ENCODE measurements around the gene SNAPC2. TPM values are rescaled to one million over a fixed set of nuclear protein-coding genes. Genes with fewer than 3 reads are reported as not detected.

SNAPC2 gene
- total and polyA plus RNA-seq, 5 donors from 2014 or later: 12.1 to 22.1 (median 17.2) TPM

DNA sequence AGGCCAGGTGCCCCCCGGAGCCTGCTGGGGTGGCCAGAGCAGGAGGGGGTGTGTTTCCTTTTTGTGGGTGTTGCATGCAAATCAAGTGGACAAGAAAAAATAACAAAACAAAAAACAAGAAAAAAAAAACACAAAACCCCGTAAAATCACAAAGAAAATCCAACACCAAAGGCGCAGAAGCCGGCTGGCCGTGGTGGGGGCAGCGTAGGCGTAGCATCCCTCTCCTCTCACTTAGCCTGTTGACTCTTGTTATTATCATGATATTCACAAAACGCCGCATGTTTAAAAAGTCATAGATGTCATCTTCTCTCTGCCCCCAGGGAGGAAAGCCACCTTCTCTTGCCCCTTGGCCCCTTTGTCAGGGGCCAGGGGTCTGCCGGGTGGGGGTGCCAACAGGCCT is 6.5 kb upstream of the SNAPC2 start:
- no peak overlapping the region for H3K4me3 Mint-ChIP-seq
- Histone ChIP-seq H3K36me3 (ENCODE audit: control insufficient read depth, insufficient read depth, low read length) (peaks cover 19% of the 10 kb centered on the region), H3K9me3 (ENCODE audit: control insufficient read depth in 2 of 2, low read length in 2 of 2) (no peaks in the 10 kb centered on the region), H3K4me1 (ENCODE audit: control insufficient read depth, insufficient read depth, low read length, poor library complexity, severe bottlenecking) (peaks cover 25% of the 10 kb centered on the region), H3K4me3 (ENCODE audit: low read depth, low read length) (no peak overlapping the region), H3K27me3 (ENCODE audit: control insufficient read depth, insufficient read depth, low read length) (peaks cover 11% of the 10 kb centered on the region), H3K27ac (ENCODE audit: insufficient read depth, low read length, poor library complexity, severe bottlenecking) (no peak overlapping the region)
- H3K9me3 Mint-ChIP-seq: no peaks in the 10 kb centered on the region
- H3K27me3 Mint-ChIP-seq: peaks cover 33% of the 10 kb centered on the region
- ATAC-seq (ENCODE audit: low read depth in 2 of 2): no peak
- no peak overlapping the region for H3K27ac Mint-ChIP-seq
- H3K36me3 Mint-ChIP-seq: peaks cover 14% of the 10 kb centered on the region
- no peak for DNase-seq
- peaks cover 0 to 26% (median 4%) of the 10 kb centered on the region in 4 donors for H3K4me1 Mint-ChIP-seq

DNA sequence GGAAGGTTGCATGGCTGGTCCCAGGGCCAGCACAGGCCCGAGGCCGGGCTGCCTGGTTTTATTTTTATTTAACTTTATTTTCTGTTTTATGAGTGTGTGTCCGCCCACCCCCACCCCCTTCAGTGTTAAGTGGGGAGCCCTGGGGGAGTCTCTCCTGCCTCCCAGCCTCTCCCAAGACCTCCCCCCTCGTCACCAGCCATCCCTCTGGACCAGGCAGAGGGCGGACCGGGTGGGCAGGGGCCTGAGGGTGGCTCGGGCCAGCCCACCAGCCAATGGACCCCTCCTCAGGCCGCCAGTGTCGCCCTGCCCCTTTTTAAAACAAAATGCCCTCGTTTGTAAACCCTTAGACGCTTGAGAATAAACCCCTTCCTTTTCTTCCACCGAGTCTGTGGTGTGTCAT is 6.0 kb upstream of the SNAPC2 start:
- no peak overlapping the region for H3K27ac Mint-ChIP-seq
- no peak for DNase-seq

DNA sequence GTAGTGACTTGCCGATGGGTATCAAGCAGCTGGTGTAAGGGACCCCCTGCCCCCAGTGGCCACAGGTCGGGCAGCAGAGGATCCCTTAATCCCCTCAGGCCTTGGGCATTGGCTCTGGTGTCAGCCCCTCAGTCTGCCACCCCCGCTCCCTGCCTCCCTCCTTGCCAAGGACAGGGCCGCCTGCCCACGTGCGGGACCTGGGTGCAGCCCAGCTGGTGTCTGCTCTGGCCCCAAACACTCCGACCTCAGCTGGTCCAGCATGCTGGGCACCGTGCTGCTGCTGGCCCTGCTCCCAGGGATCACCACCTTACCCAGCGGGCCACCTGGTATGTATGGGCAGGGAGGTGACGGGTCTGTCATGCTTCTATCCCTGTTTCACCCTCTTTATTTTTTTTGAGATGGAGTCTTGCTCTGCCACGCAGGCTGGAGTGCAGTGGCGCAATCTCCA is 5.5 kb upstream of the SNAPC2 start, which contains the start of gene TGFBR3L:
TGFBR3L (plus strand) TSS at position 233 of the 448 bp plus-strand sequence.
- ATAC-seq (ENCODE audit: low read depth in 2 of 2) (no peak), DNase-seq (no peak)
- H3K4me3 Mint-ChIP-seq: peak within 1 kb of the TSS; percentile 55 to 83 (median 65)
- H3K36me3 ChIP-seq (ENCODE audit: control insufficient read depth, insufficient read depth, low read length): peaks cover 19% of the 10 kb centered on the region
- peaks cover 36% of the 10 kb centered on the region for H3K27me3 Mint-ChIP-seq
- no peak within 1 kb of the TSS for H3K4me3 ChIP-seq (ENCODE audit: low read depth, low read length)
- H3K4me1 ChIP-seq (ENCODE audit: control insufficient read depth, insufficient read depth, low read length, poor library complexity, severe bottlenecking): peaks cover 29% of the 10 kb centered on the region
- H3K27ac ChIP-seq (ENCODE audit: insufficient read depth, low read length, poor library complexity, severe bottlenecking): no peak within 1 kb of the TSS
- H3K27ac Mint-ChIP-seq: peak within 1 kb of the TSS in 1 of 3 donors; percentile 89
- H3K9me3 ChIP-seq (ENCODE audit: control insufficient read depth in 2 of 2, low read length in 2 of 2): no peaks in the 10 kb centered on the region
- peaks cover 14% of the 10 kb centered on the region for H3K36me3 Mint-ChIP-seq
- H3K27me3 ChIP-seq (ENCODE audit: control insufficient read depth, insufficient read depth, low read length): peaks cover 11% of the 10 kb centered on the region
- H3K9me3 Mint-ChIP-seq: no peaks in the 10 kb centered on the region
- H3K4me1 Mint-ChIP-seq: peaks cover 0 to 29% (median 6%) of the 10 kb centered on the region in 4 donors

More for the DNA sequence above, 6.0 kb upstream of the SNAPC2 start:
- ATAC-seq (ENCODE audit: low read depth in 2 of 2): no peak
- H3K4me1 ChIP-seq (ENCODE audit: control insufficient read depth, insufficient read depth, low read length, poor library complexity, severe bottlenecking): peaks cover 25% of the 10 kb centered on the region
- no peak overlapping the region for H3K4me3 ChIP-seq (ENCODE audit: low read depth, low read length)
- no peak overlapping the region for H3K27ac ChIP-seq (ENCODE audit: insufficient read depth, low read length, poor library complexity, severe bottlenecking)
- H3K9me3 ChIP-seq (ENCODE audit: control insufficient read depth in 2 of 2, low read length in 2 of 2): no peaks in the 10 kb centered on the region
- Mint-ChIP-seq H3K4me1 (peaks cover 0 to 26% (median 4%) of the 10 kb centered on the region in 4 donors), H3K27me3 (peaks cover 33% of the 10 kb centered on the region), H3K9me3 (no peaks in the 10 kb centered on the region), H3K36me3 (peaks cover 14% of the 10 kb centered on the region), H3K4me3 (peak overlapping the region in 1 of 4 donors; percentile 58)
- H3K36me3 ChIP-seq (ENCODE audit: control insufficient read depth, insufficient read depth, low read length): peaks cover 19% of the 10 kb centered on the region
- peaks cover 11% of the 10 kb centered on the region for H3K27me3 ChIP-seq (ENCODE audit: control insufficient read depth, insufficient read depth, low read length)

DNA sequence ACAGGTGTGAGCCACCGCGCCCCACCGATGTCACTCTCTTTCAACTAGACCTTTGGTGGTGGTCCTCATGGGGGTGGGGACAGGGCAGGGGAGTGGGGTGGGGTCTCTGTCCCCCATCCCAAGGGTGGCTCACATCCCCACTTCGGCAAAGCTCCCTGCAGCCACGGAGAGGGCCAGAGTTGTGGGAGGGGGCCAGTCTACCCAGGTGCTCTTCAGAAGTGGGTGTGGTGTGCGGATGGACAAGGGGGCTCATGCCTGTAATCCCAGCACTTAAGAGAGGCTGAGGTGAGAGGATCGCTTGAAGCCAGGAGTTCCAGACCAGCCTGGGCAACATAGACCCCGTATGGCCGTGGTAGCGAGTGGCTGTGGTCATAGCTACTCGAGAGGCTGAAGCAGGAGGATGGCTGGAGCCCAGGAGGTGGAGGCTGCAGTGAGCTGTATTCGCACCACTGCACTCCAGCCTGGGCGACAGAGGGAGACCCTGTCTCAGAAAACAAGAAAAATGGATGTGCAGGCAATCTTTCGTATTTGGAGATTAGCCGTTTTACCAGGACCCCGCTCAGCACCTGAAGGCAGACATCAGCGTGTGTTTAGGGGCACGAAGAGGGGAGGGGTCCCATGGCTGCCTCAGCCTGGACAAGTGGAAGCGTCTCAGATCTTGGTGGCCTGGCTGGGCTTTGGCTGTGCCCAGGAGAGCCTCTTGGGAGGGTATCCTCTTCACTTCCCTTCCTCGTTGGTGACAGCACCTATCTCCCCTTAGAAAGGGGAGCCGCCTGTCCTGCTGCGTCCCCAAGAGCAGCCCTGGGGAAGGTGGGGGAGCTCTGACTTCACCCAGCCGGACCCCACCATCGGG is 4.7 kb upstream of the SNAPC2 start:
- peaks cover 0 to 2% (median 0%) of the 10 kb centered on the region in 7 donors for H3K9me3 Mint-ChIP-seq
- no peak for DNase-seq
- H3K27me3 Mint-ChIP-seq: peaks cover 43% of the 10 kb centered on the region
- peak overlapping the region in 1 of 3 donors; percentile 89 for H3K27ac Mint-ChIP-seq
- H3K4me1 Mint-ChIP-seq: peaks cover 0 to 35% (median 11%) of the 10 kb centered on the region in 4 donors
- Histone ChIP-seq H3K4me1 (ENCODE audit: control insufficient read depth, insufficient read depth, low read length, poor library complexity, severe bottlenecking) (peaks cover 34% of the 10 kb centered on the region), H3K4me3 (ENCODE audit: low read depth, low read length) (no peak overlapping the region), H3K9me3 (ENCODE audit: control insufficient read depth in 2 of 2, low read length in 2 of 2) (no peaks in the 10 kb centered on the region), H3K27ac (ENCODE audit: insufficient read depth, low read length, poor library complexity, severe bottlenecking) (no peak overlapping the region), H3K27me3 (ENCODE audit: control insufficient read depth, insufficient read depth, low read length) (peaks cover 11% of the 10 kb centered on the region), H3K36me3 (ENCODE audit: control insufficient read depth, insufficient read depth, low read length) (peaks cover 16% of the 10 kb centered on the region)
- ATAC-seq (ENCODE audit: low read depth in 2 of 2): no peak
- H3K36me3 Mint-ChIP-seq: peaks cover 14% of the 10 kb centered on the region
- H3K4me3 Mint-ChIP-seq: peak overlapping the region; percentile 32 to 83 (median 64)

DNA sequence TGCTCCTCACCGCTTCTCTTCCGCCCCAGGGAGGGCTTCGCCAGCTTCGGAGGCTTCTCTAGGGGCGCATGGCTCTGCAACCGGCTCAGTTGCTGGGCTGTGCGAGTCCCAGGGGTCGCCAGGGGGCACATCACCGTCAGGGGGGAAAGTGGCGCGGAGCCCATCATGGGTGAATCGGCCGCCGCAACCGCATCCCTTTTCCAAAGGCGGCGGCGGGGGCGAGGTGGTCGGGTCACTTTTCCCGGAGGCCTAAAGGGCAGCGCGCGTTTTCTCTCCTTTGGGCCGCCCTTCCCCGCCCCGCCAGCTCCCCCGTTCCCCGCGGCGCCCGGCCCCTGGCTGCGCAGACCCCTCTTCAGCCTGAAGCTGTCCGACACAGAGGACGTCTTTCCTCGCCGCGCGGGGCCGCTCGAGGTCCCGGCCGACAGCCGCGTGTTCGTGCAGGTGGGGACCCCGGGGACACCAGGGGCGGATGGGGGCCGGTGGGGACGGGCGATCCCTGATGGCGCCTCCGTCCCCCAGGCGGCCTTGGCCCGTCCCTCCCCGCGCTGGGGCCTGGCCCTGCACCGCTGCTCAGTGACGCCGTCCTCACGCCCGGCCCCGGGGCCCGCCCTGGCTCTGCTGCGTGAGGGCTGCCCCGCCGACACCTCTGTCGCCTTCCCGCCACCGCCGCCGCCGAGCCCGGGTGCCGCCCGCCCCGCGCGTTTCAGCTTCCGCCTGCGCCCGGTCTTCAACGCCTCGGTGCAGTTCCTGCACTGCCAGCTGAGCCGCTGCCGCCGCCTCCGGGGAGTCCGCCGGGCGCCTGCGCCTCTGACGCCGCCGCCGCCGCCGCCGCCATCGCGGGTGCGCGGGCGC is 3.8 kb upstream of the SNAPC2 start:
- no peaks in the 10 kb centered on the region for H3K9me3 ChIP-seq (ENCODE audit: control insufficient read depth in 2 of 2, low read length in 2 of 2)
- H3K4me1 ChIP-seq (ENCODE audit: control insufficient read depth, insufficient read depth, low read length, poor library complexity, severe bottlenecking): peaks cover 39% of the 10 kb centered on the region
- no peak overlapping the region for H3K27ac ChIP-seq (ENCODE audit: insufficient read depth, low read length, poor library complexity, severe bottlenecking)
- no peak overlapping the region for H3K4me3 ChIP-seq (ENCODE audit: low read depth, low read length)
- Mint-ChIP-seq H3K27ac (no peak overlapping the region), H3K4me1 (peaks cover 0 to 40% (median 16%) of the 10 kb centered on the region in 4 donors), H3K27me3 (peaks cover 43% of the 10 kb centered on the region), H3K4me3 (peak overlapping the region; percentile 26 to 83 (median 52)), H3K36me3 (peaks cover 9% of the 10 kb centered on the region), H3K9me3 (peaks cover 0 to 2% (median 0%) of the 10 kb centered on the region in 7 donors)
- no peak for ATAC-seq (ENCODE audit: low read depth in 2 of 2)
- peak; percentile 44 to 49 (median 47) for DNase-seq
- peaks cover 11% of the 10 kb centered on the region for H3K27me3 ChIP-seq (ENCODE audit: control insufficient read depth, insufficient read depth, low read length)
- peaks cover 9% of the 10 kb centered on the region for H3K36me3 ChIP-seq (ENCODE audit: control insufficient read depth, insufficient read depth, low read length)

DNA sequence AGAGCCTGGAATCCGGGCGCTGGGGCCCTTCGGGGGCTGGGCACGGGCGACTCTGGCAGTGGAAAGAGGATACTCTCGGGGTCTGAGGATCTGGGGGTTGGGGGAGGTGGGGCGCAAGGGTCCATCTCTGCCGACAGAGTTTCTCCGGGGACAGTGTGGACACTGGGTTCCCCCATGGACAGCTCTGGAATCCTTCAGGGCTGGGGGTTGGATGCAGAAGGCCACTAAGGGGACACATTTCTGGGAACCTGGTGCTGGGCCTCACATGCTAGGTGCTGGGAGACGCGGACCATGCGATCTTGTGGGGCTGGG is 3.2 kb upstream of the SNAPC2 start:
- Histone ChIP-seq H3K36me3 (ENCODE audit: control insufficient read depth, insufficient read depth, low read length) (peaks cover 3% of the 10 kb centered on the region), H3K4me1 (ENCODE audit: control insufficient read depth, insufficient read depth, low read length, poor library complexity, severe bottlenecking) (peaks cover 45% of the 10 kb centered on the region)
- peak overlapping the region in 1 of 3 donors; percentile 63 for H3K27ac Mint-ChIP-seq

DNA sequence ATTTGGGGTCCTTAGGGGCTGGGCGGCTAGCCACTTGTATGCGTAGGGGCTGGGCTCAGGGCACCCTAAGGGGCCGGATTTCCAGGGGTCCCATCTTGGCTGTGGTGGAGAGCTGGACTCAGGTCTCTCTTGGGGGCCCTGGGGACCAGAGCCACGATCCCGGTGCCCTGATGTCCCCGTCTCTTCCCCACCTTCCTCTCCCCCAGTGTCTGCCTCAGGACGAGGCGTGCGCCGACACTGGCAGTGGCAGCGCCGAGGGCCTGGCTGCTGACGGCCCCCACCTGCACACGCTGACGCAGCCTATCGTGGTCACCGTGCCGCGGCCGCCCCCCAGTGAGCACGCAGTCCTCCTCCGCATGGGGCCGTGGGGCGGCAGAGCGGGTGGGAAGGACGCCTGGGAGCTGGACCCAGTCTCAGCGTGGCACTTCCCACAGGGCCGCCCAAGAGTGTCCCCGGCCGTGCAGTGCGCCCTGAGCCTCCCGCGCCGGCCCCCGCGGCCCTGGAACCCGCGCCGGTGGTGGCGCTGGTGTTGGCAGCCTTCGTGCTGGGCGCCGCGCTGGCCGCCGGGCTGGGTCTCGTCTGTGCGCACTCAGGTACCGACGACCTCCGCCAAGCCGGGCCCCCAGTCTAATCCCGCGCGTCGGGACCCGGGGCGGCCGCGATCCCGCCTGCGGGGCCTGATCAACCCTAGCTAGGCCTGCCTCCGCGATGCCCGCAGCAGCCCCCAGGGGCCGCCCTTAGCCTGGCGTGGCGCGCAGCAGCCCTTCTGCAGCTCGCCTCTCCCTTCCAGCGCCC is 2.7 kb upstream of the SNAPC2 start:
- Mint-ChIP-seq H3K4me3 (peak overlapping the region; percentile 79 to 89 (median 82)), H3K4me1 (peaks cover 0 to 48% (median 18%) of the 10 kb centered on the region in 4 donors), H3K36me3 (peaks cover 7% of the 10 kb centered on the region), H3K27ac (peak overlapping the region in 2 of 3 donors; percentile 59 to 63), H3K9me3 (peaks cover 0 to 2% (median 0%) of the 10 kb centered on the region in 7 donors), H3K27me3 (peaks cover 43% of the 10 kb centered on the region)
- H3K9me3 ChIP-seq (ENCODE audit: control insufficient read depth in 2 of 2, low read length in 2 of 2): no peaks in the 10 kb centered on the region
- no peak overlapping the region for H3K4me3 ChIP-seq (ENCODE audit: low read depth, low read length)
- no peak overlapping the region for H3K27ac ChIP-seq (ENCODE audit: insufficient read depth, low read length, poor library complexity, severe bottlenecking)
- peaks cover 11% of the 10 kb centered on the region for H3K27me3 ChIP-seq (ENCODE audit: control insufficient read depth, insufficient read depth, low read length)
- peaks cover 51% of the 10 kb centered on the region for H3K4me1 ChIP-seq (ENCODE audit: control insufficient read depth, insufficient read depth, low read length, poor library complexity, severe bottlenecking)
- H3K36me3 ChIP-seq (ENCODE audit: control insufficient read depth, insufficient read depth, low read length): no peaks in the 10 kb centered on the region
- ATAC-seq (ENCODE audit: low read depth in 2 of 2) (peak in 1 of 2 donors; percentile 9), DNase-seq (peak; percentile 34 to 58 (median 57))

More for the DNA sequence above, 3.2 kb upstream of the SNAPC2 start:
- DNase-seq (no peak), ATAC-seq (ENCODE audit: low read depth in 2 of 2) (no peak)
- H3K4me3 Mint-ChIP-seq: peak overlapping the region; percentile 64 to 82 (median 80)
- peaks cover 43% of the 10 kb centered on the region for H3K27me3 Mint-ChIP-seq
- H3K4me1 Mint-ChIP-seq: peaks cover 0 to 43% (median 18%) of the 10 kb centered on the region in 4 donors
- Histone ChIP-seq H3K27ac (ENCODE audit: insufficient read depth, low read length, poor library complexity, severe bottlenecking) (no peak overlapping the region), H3K27me3 (ENCODE audit: control insufficient read depth, insufficient read depth, low read length) (peaks cover 11% of the 10 kb centered on the region), H3K9me3 (ENCODE audit: control insufficient read depth in 2 of 2, low read length in 2 of 2) (no peaks in the 10 kb centered on the region), H3K4me3 (ENCODE audit: low read depth, low read length) (no peak overlapping the region)
- peaks cover 0 to 2% (median 0%) of the 10 kb centered on the region in 7 donors for H3K9me3 Mint-ChIP-seq
- H3K36me3 Mint-ChIP-seq: peaks cover 6% of the 10 kb centered on the region

Measured in CD4-positive, CD25-positive, alpha-beta regulatory T cell (primary cell).